Stimulated activated CD4-positive, alpha-beta T cell treated with anti-CD3 and anti-CD28 coated beads, Interleukin-1b, Interleukin-23, amount 100 ng/mL, for 4 hours (primary cell): ENCODE results near the gene PRKAB1.

Experiments
- DNase-seq, 2 donors: peaks; one replicate each; pipeline ENCODE4 v3.0.0-alpha.2; 2020; ENCODE audit warnings: low read depth in 2 of 2

The PRKAB1 gene

DNA sequence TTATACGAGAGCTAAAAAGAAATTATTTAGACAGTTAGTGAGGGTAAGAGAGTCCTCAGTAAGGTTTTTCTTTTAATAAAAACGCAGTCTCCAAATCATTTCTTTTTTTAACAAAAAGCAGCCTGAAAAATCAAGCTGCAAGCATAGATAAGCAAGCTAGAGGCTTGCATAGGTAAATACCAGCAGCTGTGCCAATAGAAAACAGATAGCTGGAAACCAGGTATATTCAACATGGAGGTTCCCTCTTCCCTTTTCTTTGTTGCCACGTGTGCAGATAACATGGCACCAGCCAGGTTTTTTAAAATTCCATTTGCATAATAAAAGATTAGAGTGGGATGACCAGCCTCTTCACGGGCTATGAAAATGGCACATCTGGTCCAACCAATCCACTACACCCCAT, 6.1 kb upstream of the PRKAB1 start:
- DNase-seq, result no peak

DNA sequence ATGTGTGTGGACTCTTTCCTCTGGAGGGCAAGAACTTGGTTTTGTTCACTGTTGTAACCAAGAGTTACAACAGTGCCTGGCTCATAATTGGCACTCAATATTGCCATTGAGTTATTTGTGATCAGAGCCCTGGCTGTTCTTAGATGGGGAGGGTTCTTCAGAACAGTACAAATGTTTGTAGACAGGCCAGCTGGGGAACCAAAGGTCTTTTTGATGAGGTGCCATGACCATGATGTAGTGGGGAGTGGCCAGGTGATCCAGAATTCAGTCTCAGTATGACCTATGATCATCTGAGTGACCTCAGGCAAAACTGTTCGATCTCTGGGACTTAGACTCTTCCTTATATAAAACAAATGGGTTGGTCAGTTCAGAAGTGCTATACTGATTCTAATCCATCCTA, 3.3 kb upstream of the PRKAB1 start:
- DNase-seq, result no peak

DNA sequence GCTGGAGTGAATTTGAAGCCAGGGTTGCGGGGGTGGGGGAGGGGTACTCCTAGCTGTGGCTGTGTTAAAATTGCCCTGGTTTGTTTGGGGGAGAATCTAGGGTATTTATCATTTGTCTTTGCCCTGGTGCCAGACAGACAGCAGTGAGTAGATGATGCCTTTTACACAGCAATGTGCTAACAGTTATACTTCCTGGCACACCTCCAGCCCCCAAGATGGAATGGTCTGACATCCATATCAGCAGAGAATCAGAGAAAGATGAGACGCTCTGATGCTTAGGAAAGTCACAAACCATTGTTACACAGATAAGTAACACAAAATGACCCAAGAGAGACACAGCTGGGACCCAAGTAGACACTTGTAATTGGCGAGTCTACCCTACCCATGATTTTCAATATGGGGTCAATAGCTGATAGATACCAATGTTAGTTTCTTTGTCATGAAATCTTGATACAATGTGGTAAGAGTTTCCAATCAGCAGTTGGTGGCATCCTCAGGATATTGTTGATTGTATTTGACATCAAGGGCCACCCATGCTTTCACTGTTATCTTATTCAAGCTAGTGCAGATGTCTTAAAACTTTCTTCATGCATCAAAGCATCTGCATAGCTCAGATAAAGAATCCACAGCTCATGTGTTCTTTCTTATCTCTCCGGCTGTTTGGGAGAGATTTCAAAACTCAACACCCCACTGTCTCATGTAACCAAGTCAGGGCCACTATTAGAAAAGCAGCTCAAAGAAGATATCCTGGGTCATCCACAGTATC, 2.6 kb upstream of the PRKAB1 start:
- DNase-seq, result no peak

DNA sequence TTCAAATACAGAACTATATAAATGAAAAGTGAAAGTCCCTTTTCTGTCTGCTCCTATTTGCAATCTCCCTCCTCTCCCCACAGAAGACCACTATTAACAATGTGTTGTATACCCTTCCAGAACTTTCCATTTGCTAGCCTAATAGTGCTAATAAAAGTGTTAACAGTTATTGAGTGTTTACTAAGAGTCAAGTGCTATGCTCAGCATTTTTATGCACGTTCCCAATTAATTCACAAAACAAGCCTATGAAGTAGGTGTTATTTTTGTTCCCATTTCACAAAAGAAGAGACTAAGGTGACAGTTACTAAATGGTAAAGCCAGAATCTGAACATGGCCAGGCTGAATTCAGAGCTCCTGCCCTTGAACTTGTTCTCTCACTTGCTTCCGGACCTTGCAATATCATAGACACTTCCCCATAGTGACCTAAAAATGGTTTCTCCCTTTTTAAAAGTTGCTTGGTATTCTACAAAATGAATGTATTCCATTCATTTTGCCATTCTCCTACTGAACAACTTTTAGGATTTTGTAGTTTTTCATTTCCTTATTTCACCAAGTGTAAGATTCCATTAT, 1.6 kb upstream of the PRKAB1 start:
- DNase-seq, result no peak

DNA sequence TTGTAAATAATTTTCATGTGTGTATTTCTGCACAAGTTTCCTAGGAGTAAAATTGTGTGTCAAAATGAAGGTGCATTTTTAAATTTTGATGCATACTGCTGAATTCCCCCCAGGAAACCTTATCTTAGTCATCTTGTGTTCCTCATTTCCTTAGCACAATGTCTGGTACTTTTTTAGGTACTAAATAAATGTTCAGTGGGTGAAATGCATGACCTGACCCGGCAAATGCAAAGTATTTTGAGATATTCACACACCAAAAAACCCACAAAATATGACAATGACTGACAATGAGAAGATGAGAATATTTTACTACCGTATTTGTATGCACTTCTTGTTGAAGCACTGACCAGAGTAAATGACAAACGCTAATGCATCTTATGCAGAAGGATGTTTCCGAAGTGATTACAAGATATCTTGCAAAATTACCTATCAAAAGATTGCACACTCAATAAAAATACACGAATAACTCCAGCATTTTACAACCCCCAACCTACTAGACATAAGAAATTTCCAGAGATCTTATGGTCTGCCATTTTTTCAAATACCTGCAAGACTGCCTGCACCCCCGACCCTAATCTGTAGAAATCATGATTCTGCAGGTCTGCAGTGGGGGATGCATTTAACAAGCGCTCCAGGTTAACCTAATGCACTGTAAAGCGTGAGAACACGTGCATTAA, 895 bp upstream of the PRKAB1 start:
- DNase-seq, result no peak

DNA sequence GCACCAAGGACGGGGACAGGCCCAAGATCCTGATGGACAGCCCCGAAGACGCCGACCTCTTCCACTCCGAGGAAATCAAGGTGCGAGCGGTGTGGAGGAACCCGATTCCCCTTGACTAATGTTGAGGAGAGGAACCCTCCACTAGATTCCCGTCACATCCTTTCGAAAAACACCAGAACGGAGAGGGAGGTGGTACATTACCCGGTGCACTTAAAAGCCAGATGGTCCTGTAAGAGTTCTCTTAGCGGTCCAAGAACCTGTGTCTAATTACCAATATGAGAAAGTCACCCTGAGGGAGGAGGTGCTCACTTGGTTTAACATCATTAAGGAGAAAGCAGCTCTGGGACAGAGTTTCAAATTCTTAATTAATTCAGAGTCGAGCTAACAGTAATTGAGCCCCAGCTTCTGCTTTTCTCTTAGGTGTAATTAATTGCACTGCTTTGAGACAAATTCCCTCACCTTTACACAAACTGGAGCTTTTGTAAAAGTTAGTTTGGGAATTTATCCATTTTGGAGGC, 450 bp downstream of the PRKAB1 start:
- peak in 1 of 2 donors; percentile 2 for DNase-seq

DNA sequence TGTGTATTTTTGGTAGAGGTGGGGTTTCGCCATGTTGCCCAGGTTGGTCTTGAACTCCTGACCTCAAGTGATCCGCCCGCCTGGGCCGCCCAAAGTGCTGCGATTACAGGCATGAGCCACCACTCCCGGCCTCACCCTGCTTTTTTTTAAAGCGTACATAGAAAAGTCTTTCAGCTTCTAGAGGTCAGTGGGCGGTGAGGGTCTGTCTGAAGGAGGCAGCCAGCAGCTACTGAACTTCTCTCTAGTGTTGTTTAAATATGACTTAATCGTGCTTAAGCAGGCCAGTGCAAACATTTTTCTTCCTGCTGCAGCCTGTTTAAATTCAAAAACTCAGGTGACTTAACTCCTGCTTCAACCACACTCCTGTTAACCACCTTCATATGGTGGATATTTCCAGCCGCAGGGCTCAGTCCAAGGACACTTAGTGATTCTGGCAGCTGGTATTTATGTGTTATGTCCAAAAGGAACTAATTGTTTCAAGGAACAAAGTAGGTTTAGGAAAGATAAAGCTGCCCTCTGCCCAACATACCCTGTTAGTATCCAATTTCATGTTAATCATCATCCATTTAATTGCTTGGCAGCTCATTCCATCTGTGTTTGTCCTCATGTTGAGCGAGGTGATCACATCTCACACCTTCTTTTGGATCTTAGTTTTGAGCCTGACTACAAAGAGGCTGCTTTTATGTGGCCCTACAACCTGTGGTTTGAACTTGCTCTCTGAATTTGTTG, 2.0 kb downstream of the PRKAB1 start:
- DNase-seq, result no peak

DNA sequence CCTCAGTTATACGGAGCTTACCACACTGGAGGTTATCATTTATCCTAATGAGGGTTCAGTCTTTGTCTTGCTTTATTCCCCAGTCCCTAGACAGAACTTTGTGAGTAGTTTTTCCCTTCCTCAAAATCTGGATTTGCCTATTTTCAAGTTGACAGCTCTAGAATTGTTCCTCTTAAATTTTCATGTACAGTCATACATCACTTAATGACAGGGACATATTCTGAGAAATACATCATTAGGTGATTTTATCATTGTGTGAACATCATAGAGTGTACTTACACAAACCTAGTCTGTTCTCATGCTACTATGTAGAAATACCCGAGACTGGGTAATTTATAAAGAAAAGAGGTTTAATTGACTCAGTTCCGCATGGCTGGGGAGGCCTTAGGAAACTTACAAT, 3.1 kb downstream of the PRKAB1 start:
- no peak for DNase-seq

DNA sequence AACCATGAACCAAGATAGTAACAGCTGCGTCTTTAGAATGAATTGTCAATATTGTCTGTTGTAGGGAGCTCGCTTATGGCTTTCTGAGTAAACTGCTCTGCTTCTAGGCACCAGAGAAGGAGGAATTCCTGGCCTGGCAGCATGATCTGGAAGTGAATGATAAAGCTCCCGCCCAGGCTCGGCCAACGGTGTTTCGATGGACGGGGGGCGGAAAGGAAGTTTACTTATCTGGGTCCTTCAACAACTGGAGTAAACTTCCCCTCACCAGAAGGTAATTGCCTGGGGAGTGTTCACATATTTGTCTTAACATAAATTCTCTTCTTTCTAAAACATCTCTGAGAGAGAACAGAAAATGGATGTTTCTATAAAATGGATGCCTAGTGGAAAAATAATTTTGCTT, 4.3 kb downstream of the PRKAB1 start:
- DNase-seq, result no peak

DNA sequence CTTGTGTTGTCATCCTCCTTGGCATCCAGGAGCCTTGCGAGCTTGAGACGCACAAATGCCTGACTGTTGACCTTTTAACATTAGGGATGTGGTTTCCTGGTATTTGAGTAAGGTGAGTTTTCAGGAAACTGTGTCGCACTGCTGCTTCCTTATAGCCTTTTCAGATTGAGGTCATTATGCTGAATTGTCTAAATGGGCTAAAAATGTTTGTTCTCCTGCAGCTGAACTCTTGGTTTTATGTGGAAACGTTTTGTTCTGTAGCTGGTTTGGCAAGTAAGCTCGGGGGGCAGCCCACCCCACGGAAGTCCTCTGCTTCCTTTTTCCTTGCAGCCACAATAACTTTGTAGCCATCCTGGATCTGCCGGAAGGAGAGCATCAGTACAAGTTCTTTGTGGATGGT, 5.7 kb downstream of the PRKAB1 start:
- DNase-seq, result no peak

DNA sequence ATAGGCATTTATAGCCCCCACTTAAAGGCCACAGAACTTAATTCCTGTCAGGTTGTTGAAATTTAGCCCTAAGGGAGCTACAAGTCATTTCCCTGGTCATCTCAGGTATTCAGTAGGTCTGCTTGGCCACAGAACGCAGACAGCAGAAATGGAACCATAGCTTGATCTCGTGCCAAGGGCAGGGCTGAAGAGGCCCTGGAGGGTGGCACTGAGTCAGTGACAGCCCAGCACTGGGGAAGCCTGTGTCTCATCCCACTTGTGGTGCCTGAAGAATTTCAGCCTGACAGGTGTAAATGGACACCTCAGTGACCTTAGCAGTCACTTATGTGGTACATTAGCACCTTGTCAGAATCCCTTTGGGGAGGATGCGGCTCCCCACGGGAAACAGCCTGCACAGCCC, 6.6 kb downstream of the PRKAB1 start:
- DNase-seq, result no peak

DNA sequence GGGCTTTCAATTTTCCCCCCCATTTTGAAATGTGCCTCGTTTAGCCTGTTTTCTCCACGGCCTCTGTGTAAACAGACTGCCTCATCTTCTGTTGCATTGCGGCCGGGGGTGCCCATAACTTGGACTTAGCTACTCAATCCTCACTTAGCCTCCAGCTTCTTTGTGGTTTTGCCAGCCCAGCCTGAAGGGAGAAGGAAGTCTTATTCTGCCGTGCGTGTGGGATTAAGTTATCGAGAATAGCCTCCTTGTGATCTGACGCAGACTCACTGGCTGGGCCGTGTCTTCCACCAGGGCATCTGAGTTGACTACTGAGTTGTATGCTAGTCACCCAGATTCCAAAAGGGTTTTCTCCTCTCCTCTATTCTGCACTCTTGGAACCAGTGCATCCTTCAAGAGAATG, 8.1 kb downstream of the PRKAB1 start:
- DNase-seq, result no peak

DNA sequence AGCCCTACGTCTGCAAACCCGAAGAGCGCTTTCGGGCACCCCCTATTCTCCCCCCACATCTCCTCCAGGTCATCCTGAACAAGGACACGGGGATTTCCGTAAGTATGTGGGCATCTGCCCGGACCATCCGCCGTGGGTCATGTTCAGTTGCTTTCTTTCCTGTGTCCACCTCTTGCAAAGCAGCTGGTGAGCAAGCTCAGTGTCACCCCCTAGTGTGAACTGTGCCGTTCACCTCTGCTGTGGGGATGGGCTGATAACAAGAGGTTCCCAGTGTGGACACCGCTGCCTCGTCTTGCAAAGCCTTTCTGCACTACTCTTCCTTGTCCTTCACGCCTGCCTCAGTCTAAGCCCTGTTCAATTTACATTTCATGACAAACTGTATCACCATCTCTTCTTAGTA, 8.6 kb downstream of the PRKAB1 start:
- DNase-seq, result no peak

DNA sequence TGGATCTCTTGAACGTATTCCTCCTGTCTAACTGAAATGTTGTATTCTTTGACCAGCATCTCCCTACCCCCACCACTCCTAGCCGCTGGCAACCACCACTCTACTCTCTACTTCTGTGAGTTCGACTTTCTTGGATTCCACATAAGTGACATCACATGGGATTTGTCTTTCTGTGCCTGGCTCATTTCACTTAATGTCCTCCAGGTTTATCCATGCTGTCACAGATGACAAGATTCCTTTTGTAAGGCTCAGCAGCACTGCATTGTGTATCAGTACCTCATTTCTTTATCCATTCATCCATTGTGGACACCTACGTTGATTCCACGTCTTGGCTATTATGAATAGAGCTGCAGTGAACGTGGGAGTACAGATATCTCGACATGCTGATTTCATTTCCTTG, 10.5 kb downstream of the PRKAB1 start:
- no peak for DNase-seq

DNA sequence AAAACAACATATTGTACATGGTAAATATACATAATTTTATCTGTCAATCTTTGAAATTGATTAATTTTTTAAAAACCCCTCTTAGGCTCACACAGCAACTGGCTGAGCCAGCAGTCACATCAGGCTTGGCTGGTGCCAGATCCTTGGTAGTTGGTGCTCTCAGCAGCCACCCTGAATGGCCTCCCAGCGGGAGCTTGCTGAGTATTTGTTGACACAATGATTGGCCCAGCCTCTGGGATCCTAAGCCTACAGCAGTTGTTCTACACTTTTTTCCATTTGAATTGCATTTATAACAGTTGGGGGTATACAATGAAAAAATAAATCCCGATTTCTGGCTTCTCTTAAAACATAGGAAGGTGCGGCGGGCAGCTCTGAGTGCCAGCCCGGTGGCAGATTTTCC, 11.1 kb downstream of the PRKAB1 start:
- no peak for DNase-seq

DNA sequence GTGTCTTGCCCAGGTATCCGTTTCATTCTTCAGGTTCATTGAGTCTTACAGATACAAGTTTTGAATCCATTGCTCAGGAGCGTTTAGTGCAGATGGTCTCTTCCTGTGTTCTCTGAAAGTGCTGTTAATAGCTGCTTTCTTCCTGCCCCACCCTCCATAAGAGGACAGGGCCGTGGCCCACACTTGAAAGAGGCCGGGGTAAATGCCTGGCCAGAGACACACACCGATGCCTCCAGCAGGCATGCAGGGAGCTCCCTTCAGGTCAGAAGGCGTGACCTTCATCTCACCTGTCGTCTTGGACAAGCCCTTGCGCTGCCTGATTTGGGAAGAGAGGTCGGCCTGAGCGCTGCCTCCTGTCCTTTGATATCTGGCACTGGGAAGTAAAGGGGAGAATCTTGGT, 11.6 kb downstream of the PRKAB1 start:
- DNase-seq, result no peak

DNA sequence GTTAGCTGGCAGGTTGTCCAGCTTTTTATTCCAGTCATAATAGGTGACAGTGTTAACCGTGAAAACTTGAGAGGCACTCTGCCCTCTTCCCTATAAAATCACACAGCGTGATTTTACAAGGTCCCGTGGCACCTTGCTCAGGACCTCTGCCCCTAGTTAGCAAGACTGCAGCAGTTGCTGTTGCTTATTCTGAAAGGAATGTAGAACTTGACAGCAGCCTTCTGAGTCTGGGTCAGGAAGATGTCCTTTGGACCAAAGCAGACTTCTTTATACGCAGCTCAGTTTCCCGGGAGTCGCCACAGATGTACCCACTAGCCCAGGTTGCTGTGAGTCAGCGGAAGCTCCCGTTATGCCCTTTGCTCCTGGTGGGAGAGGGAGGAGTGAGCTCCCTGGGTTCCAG, 13.2 kb downstream of the PRKAB1 start:
- no peak for DNase-seq

DNA sequence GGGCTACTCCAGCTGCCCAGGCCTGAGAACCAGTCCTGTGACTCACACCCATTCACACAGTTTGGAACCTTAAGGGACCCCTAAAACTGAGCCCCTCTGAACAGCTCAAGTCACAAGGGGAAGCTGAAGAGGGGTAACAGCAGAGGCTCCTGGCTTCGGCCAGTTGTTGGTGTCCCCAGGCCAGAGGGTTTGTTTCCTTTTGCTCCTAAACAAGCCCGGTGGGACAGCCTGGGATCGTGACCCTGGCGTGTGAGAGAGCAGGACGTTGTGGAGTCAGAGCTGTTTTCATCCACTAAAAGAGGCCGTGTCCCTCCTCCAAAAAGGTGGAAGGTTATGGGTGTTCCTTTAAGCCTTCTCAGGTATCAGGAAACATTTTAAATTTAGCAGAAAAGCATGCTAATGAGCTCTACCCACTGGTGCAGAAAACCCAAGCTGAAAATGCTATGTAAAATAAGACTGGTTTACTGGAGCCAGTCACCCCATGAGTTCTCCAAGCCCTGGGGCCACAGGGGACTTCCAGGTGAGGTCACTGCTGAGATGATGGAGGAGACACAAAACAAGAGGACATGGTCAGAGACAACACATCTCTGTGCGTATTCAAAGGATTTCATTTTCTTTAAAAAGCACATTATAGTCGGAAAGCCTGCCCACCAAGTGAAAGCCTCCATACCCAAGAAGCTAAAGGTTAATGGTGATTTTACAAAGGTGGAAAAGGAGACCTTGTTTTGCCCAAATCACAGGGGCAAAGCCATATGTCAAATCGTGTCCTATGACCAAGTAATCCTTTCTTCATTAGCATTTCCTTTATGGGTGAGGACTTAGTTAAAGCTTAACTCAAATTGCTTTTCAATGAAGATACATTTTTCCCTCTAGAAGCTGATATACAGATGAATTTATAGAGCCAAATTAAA, 14.1 kb downstream of the PRKAB1 start:
- DNase-seq, result no peak

DNA sequence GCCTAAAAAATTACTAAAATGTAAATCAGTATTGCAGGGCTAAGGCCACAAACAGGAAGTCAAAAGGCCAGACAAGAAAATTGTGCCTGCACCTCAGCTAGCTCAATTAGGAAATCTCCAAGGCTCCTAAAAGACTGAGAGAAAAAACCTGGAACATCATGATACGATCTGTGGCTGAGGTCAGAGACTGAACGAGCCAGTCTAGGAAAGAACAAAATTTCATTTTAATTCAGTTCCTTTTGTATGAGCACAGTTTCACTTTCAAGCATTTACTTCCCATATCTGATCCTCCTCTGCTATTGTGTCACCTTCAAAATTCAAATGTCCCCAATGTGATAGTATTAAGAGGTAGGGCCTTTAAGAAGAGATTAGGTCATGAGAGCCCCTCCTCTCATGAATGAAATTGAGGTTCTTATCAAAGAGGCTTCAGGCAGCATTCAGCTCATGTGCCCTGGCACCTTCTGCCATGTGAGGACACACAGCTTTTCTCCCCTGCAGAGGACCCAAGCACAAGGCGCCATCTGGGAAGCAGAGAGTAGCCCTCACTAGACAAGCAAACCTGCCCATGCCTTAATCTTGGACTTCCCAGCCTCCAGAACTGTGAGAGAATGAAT, 14.8 kb downstream of the PRKAB1 start:
- DNase-seq, result no peak

DNA sequence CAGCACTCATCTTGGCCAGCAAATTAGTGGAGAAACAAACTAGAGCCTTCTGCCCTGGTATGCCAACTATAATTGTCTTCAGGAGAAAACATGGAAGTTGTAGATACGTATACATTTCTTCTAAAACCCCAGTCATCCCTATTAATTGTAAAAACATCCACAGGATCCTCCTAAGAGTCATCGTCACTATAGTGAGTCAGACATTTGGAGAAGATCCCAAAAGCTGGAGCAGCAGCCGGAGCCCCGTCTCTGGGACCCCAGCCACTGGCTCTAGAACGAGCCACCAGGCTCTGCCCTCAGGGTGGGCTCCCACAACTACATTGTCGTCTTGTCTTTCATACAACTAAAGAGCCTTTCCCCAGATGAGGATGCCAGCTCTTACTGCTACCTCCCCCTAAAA, 15.5 kb downstream of the PRKAB1 start:
- no peak for DNase-seq

DNA sequence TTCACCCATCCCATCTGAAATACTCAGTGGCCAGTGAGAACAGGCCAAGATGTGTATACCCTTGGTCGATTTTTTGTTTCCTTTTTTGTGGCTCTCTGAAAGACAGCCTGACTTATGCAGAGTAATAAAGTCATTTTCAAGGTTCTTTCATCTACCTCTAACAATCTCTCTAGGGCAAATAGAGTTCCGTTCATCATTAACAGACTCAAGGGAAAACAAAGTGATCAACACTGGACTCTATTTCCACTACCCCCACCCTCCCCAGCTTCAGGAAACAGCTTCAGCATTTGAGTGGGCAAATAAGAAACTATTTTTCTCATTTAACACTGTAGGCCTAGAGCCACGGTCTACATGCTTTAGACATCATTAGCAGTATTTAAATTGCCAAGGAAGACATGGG, 15.9 kb downstream of the PRKAB1 start:
- no peak for DNase-seq
